Measurements from ENCODE around the gene SMYD4. TPM values are rescaled to one million over a fixed set of nuclear protein-coding genes. Genes with fewer than 3 reads are reported as not detected.

The SMYD4 gene
- total and polyA plus RNA-seq, 12 donors, result 5.1 to 20.2 (median 14.6) TPM

- intact Hi-C loops (cut with DNase I), result loop anchor here in 1 of 2 donors (10.0 kb wide), 1 partner anchor 112 kb away; no protein-coding TSS in a partner anchor
- no peak overlapping the region for H3K4me3 ChIP-seq
Observed at GRCh38 chr17:1847191-1847590, 17.5 kb upstream of the SMYD4 start.

GRCh38 chr17:1843947-1844346 is 14.2 kb upstream of the SMYD4 start:
- peaks cover 0 to 2% of the 10 kb centered on the region in 2 donors for H3K4me1 ChIP-seq (replicated peaks in 1 of 2)
- TF ChIP-seq CTCF (IDR thresholded peaks at IDR 0.05) (no peak), POLR2A (IDR thresholded peaks at IDR 0.05) (no peak)
- no peak for DNase-seq
- peaks cover 0 to 41% of the 10 kb centered on the region in 2 donors for H3K36me3 ChIP-seq (replicated peaks in 1 of 2)
- no peaks in the 10 kb centered on the region for H3K9me3 ChIP-seq (replicated peaks in 1 of 3)
- no peak overlapping the region for H3K27ac ChIP-seq
- no peak overlapping the region for H3K4me3 ChIP-seq
- no peaks in the 10 kb centered on the region for H3K27me3 ChIP-seq
- intact Hi-C loops (cut with DNase I), result loop anchor here in 1 of 2 donors (10.0 kb wide), 1 partner anchor 109 kb away; no protein-coding TSS in a partner anchor
- WGBS, 4 donors, result 86 to 98% (median 91%) methylated on average over 9 of the region's 9 CpGs

More at GRCh38 chr17:1847191-1847590, 17.5 kb upstream of the SMYD4 start:
- H3K36me3 ChIP-seq (replicated peaks in 1 of 2), result peaks cover 0 to 41% of the 10 kb centered on the region in 2 donors
- H3K27ac ChIP-seq, result no peak overlapping the region
- no peak for DNase-seq
- H3K27me3 ChIP-seq, result no peaks in the 10 kb centered on the region
- no peak for TF ChIP-seq CTCF (IDR thresholded peaks at IDR 0.05)
- no peak for TF ChIP-seq POLR2A (IDR thresholded peaks at IDR 0.05)
- 86 to 100% (median 93%) methylated on average over 3 of the region's 3 CpGs for WGBS, 4 donors
- H3K9me3 ChIP-seq (replicated peaks in 1 of 3), result no peaks in the 10 kb centered on the region
- H3K4me1 ChIP-seq (replicated peaks in 1 of 2), result no peaks in the 10 kb centered on the region

GRCh38 chr17:1839516-1839915 is 9.8 kb upstream of the SMYD4 start:
- H3K27me3 ChIP-seq, result no peaks in the 10 kb centered on the region
- H3K27ac ChIP-seq, result no peak overlapping the region
- intact Hi-C loops (cut with DNase I), result no loop called here
- 36 to 71% (median 56%) methylated on average over 4 of the region's 4 CpGs for WGBS, 4 donors
- TF ChIP-seq CTCF (IDR thresholded peaks at IDR 0.05) (no peak), POLR2A (IDR thresholded peaks at IDR 0.05) (peak in 1 of 2 donors; percentile 12)
- H3K9me3 ChIP-seq (replicated peaks in 1 of 3), result no peaks in the 10 kb centered on the region
- H3K4me1 ChIP-seq (replicated peaks in 1 of 2), result peaks cover 0 to 2% of the 10 kb centered on the region in 2 donors
- no peak overlapping the region for H3K4me3 ChIP-seq
- peak in 4 of 7 donors; percentile 24 to 62 (median 56) for DNase-seq
- peaks cover 0 to 15% of the 10 kb centered on the region in 2 donors for H3K36me3 ChIP-seq (replicated peaks in 1 of 2)

- no peaks in the 10 kb centered on the region for H3K27me3 ChIP-seq
- H3K4me3 ChIP-seq, result no peak overlapping the region
- intact Hi-C loops (cut with DNase I), result no loop called here
- TF ChIP-seq CTCF (IDR thresholded peaks at IDR 0.05) (no peak), POLR2A (IDR thresholded peaks at IDR 0.05) (no peak)
- no peak overlapping the region for H3K27ac ChIP-seq
- H3K36me3 ChIP-seq (replicated peaks in 1 of 2), result no peaks in the 10 kb centered on the region
- DNase-seq, result no peak
- no peaks in the 10 kb centered on the region for H3K9me3 ChIP-seq (replicated peaks in 1 of 3)
- WGBS, 4 donors, result 85 to 90% (median 87%) methylated on average over 12 of the region's 12 CpGs
- H3K4me1 ChIP-seq (replicated peaks in 1 of 2), result peaks cover 9 to 13% of the 10 kb centered on the region in 2 donors
Observed at GRCh38 chr17:1834380-1835149, 4.9 kb upstream of the SMYD4 start.

Data from adrenal gland (tissue), 12 donors.